ENCODE results near the gene PRDM2.

Gene PRDM2

GRCh38 chr1:13783551-13783950, 83.6 kb downstream of the PRDM2 start:
- no peak for DNase-seq (ENCODE audit: extremely low read depth in 1 of 2, low read depth in 1 of 2)

GRCh38 chr1:13784971-13785370, 85.0 kb downstream of the PRDM2 start:
- no peak for DNase-seq (ENCODE audit: extremely low read depth in 1 of 2, low read depth in 1 of 2)

- no peak for DNase-seq (ENCODE audit: extremely low read depth in 1 of 2, low read depth in 1 of 2)
Measured at GRCh38 chr1:13786541-13786940, 86.6 kb downstream of the PRDM2 start.

GRCh38 chr1:13788795-13789194, 88.8 kb downstream of the PRDM2 start:
- no peak for DNase-seq (ENCODE audit: extremely low read depth in 1 of 2, low read depth in 1 of 2)

- no peak for DNase-seq (ENCODE audit: extremely low read depth in 1 of 2, low read depth in 1 of 2)
Measured at GRCh38 chr1:13790290-13791030, 90.5 kb downstream of the PRDM2 start.

- no peak for DNase-seq (ENCODE audit: extremely low read depth in 1 of 2, low read depth in 1 of 2)
Measured at GRCh38 chr1:13792419-13792818, 92.4 kb downstream of the PRDM2 start.

GRCh38 chr1:13793088-13793730, 93.2 kb downstream of the PRDM2 start:
- no peak for DNase-seq (ENCODE audit: extremely low read depth in 1 of 2, low read depth in 1 of 2)

- no peak for DNase-seq (ENCODE audit: extremely low read depth in 1 of 2, low read depth in 1 of 2)
Measured at GRCh38 chr1:13794231-13795187, 94.5 kb downstream of the PRDM2 start.

- DNase-seq (ENCODE audit: extremely low read depth in 1 of 2, low read depth in 1 of 2), result no peak
Measured at GRCh38 chr1:13797397-13797796, 97.4 kb downstream of the PRDM2 start.

GRCh38 chr1:13798120-13798519, 98.1 kb downstream of the PRDM2 start:
- DNase-seq (ENCODE audit: extremely low read depth in 1 of 2, low read depth in 1 of 2), result no peak

GRCh38 chr1:13799502-13800283, 99.7 kb downstream of the PRDM2 start:
- no peak for DNase-seq (ENCODE audit: extremely low read depth in 1 of 2, low read depth in 1 of 2)

GRCh38 chr1:13801232-13801631, 101.2 kb downstream of the PRDM2 start:
- DNase-seq (ENCODE audit: extremely low read depth in 1 of 2, low read depth in 1 of 2), result no peak

- DNase-seq (ENCODE audit: extremely low read depth in 1 of 2, low read depth in 1 of 2), result no peak
Measured at GRCh38 chr1:13801655-13802486, 101.9 kb downstream of the PRDM2 start.

GRCh38 chr1:13802782-13803545, 103.0 kb downstream of the PRDM2 start:
- DNase-seq (ENCODE audit: extremely low read depth in 1 of 2, low read depth in 1 of 2), result no peak

GRCh38 chr1:13803546-13804239, 103.7 kb downstream of the PRDM2 start:
- no peak for DNase-seq (ENCODE audit: extremely low read depth in 1 of 2, low read depth in 1 of 2)

GRCh38 chr1:13804240-13804633, 104.2 kb downstream of the PRDM2 start:
- no peak for DNase-seq (ENCODE audit: extremely low read depth in 1 of 2, low read depth in 1 of 2)

- DNase-seq (ENCODE audit: extremely low read depth in 1 of 2, low read depth in 1 of 2), result no peak
Measured at GRCh38 chr1:13805431-13805830, 105.4 kb downstream of the PRDM2 start.

GRCh38 chr1:13806108-13806507, 106.1 kb downstream of the PRDM2 start:
- DNase-seq (ENCODE audit: extremely low read depth in 1 of 2, low read depth in 1 of 2), result no peak
